DND-41 (cell line): ENCODE measurements around the gene POLR1G.

Experiments used
- ATAC-seq: fragments of 200-7000 bp; cut with Tn5 transposase; 3 replicates; pipeline ENCODE4 v1.9.1; 2021; ENCODE audit warnings: low read depth; ENCODE audit not compliant: insufficient read depth
- DNase-seq: peaks from one replicate; pipeline ENCODE4 v3.0.0-alpha.2; 2020
- H2AFZ ChIP-seq: 2 replicates; pipeline ENCODE4 v1.6.0; 2012; ENCODE audit warnings: low read depth, low read length
- H3K27ac ChIP-seq: 2 replicates; pipeline ENCODE4 v1.5.1; 2012; ENCODE audit warnings: low read length, inconsistent platforms
- H3K27me3 ChIP-seq: fragments of 200-600 bp; sonication (generic); 2 replicates; pipeline ENCODE4 v1.6.0; 2012; ENCODE audit warnings: low read length, mild to moderate bottlenecking, inconsistent platforms; ENCODE audit not compliant: insufficient read depth, poor library complexity
- H3K36me3 ChIP-seq: 2 replicates; pipeline ENCODE4 v1.5.1; 2012; ENCODE audit warnings: low read length, inconsistent platforms; ENCODE audit not compliant: insufficient read depth
- H3K4me1 ChIP-seq: 2 replicates; pipeline ENCODE4 v1.5.1; 2012; ENCODE audit warnings: mild to moderate bottlenecking, low read length; ENCODE audit not compliant: insufficient read depth
- H3K4me2 ChIP-seq: 2 replicates; pipeline ENCODE4 v1.6.0; 2012; ENCODE audit warnings: mild to moderate bottlenecking, moderate library complexity, low read length, inconsistent platforms; ENCODE audit not compliant: insufficient read depth
- H3K4me3 ChIP-seq, 2 experiments: fragments of 200-600 bp in 1 of 2; shearing (Covaris generic) in 1 of 2; 2 replicates each; pipeline ENCODE4 v1.5.1; 2012 to 2016; ENCODE audit warnings: inconsistent platforms in 2 of 2, low read length in 2 of 2, mild to moderate bottlenecking in 2 of 2, low read depth in 1 of 2, moderate library complexity in 1 of 2
- H3K79me2 ChIP-seq: 2 replicates; pipeline ENCODE4 v1.6.0; 2012; ENCODE audit warnings: low read length, inconsistent platforms; ENCODE audit not compliant: insufficient read depth
- H3K9ac ChIP-seq: 2 replicates; pipeline ENCODE4 v1.6.0; 2012; ENCODE audit warnings: low read depth, mild to moderate bottlenecking, inconsistent platforms, low read length, moderate library complexity
- H3K9me3 ChIP-seq: 2 replicates; pipeline ENCODE4 v1.5.1; 2012; ENCODE audit warnings: low read length, moderate library complexity, mild to moderate bottlenecking, inconsistent platforms; ENCODE audit not compliant: insufficient read depth, severe bottlenecking
- H4K20me1 ChIP-seq: 2 replicates; pipeline ENCODE4 v1.6.0; 2012; ENCODE audit warnings: low read length; ENCODE audit not compliant: insufficient read depth
- EZH2 ChIP-seq: IDR thresholded peaks from 3 replicates; pipeline ENCODE4 v1.6.1; 2012; ENCODE audit warnings: borderline replicate concordance, low read depth, mild to moderate bottlenecking, moderate library complexity, low read length, inconsistent platforms; ENCODE audit not compliant: severe bottlenecking
- TF ChIP-seq, protein P1 (sequence below): IDR thresholded peaks from 2 replicates; pipeline ENCODE4 v1.5.1; 2012; ENCODE audit warnings: borderline replicate concordance, low read length, moderate library complexity, mild to moderate bottlenecking; ENCODE audit not compliant: poor library complexity, severe bottlenecking; ENCODE audit errors: extremely low read depth

Gene POLR1G

GRCh38 chr19:45382426-45382825 lies 24.0 kb upstream of the POLR1G start:
- ATAC-seq (no peak), DNase-seq (no peak)
- Histone ChIP-seq H3K4me3 (no peak overlapping the region), H3K9me3 (no peaks in the 10 kb centered on the region), H3K79me2 (no peaks in the 10 kb centered on the region), H3K4me1 (no peaks in the 10 kb centered on the region), H3K27ac (no peak overlapping the region), H3K9ac (no peak overlapping the region), H3K36me3 (no peaks in the 10 kb centered on the region), H3K27me3 (no peaks in the 10 kb centered on the region), H3K4me2 (no peak overlapping the region), H4K20me1 (no peaks in the 10 kb centered on the region), H2AFZ (no peak overlapping the region)
- no peak for TF ChIP-seq EZH2
- TF ChIP-seq, protein P1, sequence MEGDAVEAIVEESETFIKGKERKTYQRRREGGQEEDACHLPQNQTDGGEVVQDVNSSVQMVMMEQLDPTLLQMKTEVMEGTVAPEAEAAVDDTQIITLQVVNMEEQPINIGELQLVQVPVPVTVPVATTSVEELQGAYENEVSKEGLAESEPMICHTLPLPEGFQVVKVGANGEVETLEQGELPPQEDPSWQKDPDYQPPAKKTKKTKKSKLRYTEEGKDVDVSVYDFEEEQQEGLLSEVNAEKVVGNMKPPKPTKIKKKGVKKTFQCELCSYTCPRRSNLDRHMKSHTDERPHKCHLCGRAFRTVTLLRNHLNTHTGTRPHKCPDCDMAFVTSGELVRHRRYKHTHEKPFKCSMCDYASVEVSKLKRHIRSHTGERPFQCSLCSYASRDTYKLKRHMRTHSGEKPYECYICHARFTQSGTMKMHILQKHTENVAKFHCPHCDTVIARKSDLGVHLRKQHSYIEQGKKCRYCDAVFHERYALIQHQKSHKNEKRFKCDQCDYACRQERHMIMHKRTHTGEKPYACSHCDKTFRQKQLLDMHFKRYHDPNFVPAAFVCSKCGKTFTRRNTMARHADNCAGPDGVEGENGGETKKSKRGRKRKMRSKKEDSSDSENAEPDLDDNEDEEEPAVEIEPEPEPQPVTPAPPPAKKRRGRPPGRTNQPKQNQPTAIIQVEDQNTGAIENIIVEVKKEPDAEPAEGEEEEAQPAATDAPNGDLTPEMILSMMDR, result no peak

DNA sequence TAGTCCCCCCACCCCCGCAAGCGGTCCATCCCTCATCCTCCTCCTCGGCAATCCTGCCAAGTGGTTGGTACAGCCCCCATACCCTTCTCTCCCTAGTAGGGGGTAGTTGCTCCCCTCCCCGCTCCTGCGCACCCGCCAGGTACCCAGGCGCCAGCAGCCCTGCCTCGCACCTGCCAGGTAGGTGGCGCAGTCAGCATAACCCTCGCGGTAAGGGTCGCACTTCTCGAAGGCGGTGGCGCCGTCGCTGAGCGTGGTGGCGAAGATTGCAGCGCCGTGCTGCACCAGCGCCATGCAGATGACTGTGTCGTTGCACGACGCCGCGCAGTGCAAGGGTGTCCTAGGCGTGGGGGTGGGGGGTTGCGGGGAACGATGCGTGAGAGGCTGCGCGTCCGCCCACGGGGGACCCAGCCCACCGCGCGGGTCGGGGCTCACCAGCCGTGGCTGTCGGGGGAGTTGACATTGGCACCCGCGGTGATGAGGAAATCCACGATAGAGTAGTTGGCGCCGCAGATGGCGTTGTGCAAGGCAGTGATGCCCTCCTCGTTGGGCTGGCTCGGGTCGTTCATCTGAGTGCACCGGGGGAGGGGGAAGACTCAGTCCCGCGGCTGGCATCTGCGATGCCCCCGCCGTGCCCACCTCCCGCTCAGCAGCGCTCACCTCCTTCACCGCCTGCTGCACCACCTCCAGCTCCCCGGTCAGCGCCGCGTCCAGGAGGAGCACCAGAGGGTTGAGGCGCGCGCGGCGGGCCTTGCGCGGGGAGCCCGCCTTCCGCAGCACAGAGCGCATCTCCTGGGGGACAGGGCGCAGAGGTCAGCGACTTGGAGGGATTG lies 20.8 kb upstream of the POLR1G start:
- no peak for DNase-seq
- Histone ChIP-seq H3K9me3 (no peaks in the 10 kb centered on the region), H3K4me3 (no peak overlapping the region), H2AFZ (no peak overlapping the region), H3K36me3 (no peaks in the 10 kb centered on the region), H3K4me1 (no peaks in the 10 kb centered on the region), H3K4me2 (no peak overlapping the region), H3K79me2 (no peaks in the 10 kb centered on the region), H3K9ac (no peak overlapping the region), H4K20me1 (no peaks in the 10 kb centered on the region), H3K27ac (no peak overlapping the region), H3K27me3 (no peaks in the 10 kb centered on the region)
- no peak for ATAC-seq
- TF ChIP-seq EZH2, result no peak
- TF ChIP-seq, protein P1, result no peak

- Histone ChIP-seq H3K27me3 (no peaks in the 10 kb centered on the region), H2AFZ (no peak overlapping the region), H3K79me2 (no peaks in the 10 kb centered on the region), H3K4me1 (no peaks in the 10 kb centered on the region), H4K20me1 (no peaks in the 10 kb centered on the region), H3K4me3 (no peak overlapping the region), H3K36me3 (no peaks in the 10 kb centered on the region), H3K9me3 (no peaks in the 10 kb centered on the region), H3K4me2 (no peak overlapping the region), H3K27ac (no peak overlapping the region), H3K9ac (no peak overlapping the region)
- DNase-seq, result no peak
- ATAC-seq, result no peak
- TF ChIP-seq EZH2, result no peak
- TF ChIP-seq, protein P1, result no peak
Measured at GRCh38 chr19:45391346-45391745, 15.1 kb upstream of the POLR1G start.
